Pancreas (tissue), 10 donors: ENCODE data around the gene RPA3. TPM values are rescaled to one million over a fixed set of nuclear protein-coding genes. Genes with fewer than 3 reads are reported as not detected.

Experiments
- ATAC-seq, 4 donors: fragments of 200-7000 bp; cut with Tn5 transposase; one replicate each; pipeline versions ENCODE4 v1.8.0 to v1.9.1; 2020; ENCODE audit warnings: mild to moderate bottlenecking in 4 of 4, moderate library complexity in 4 of 4
- DNase-seq, 6 donors: peaks; one replicate each; pipeline ENCODE4 v3.0.0-alpha.2; 2020
- FAIRE-seq: peaks from 2 replicates; lab custom pipeline; 2012; peaks lifted over from hg19 to GRCh38; lab: Jason Lieb, UNC
- H3K27ac ChIP-seq, 4 donors: fragments of 200-600 bp; sonication (generic); 1 replicate in 3 of 4; 2 replicates in 1 of 4; pipeline versions ENCODE4 v1.5.0 to v1.8.0; 2020
- H3K27me3 ChIP-seq, 4 donors: fragments of 200-600 bp; one replicate each; pipeline ENCODE4 v1.8.0; 2021
- H3K36me3 ChIP-seq, 3 donors: fragments of 200-600 bp; sonication (generic) in 1 of 3; one replicate each; pipeline versions ENCODE4 v1.5.0 to v1.8.0; 2020 to 2021
- H3K4me1 ChIP-seq, 3 donors: fragments of 200-600 bp; one replicate each; pipeline ENCODE4 v1.8.0; 2021
- H3K4me3 ChIP-seq, 4 donors: fragments of 200-600 bp; sonication (generic) in 2 of 4; one replicate each; pipeline versions ENCODE4 v1.5.0 to v1.8.0; 2020 to 2021
- H3K9me3 ChIP-seq, 4 donors: fragments of 200-600 bp; one replicate each; pipeline ENCODE4 v1.8.0; 2021
- CTCF ChIP-seq, 4 donors: fragments of 200-600 bp; sonication (generic) in 3 of 4; IDR thresholded peaks; one replicate each; pipeline versions ENCODE4 v1.5.0 to v1.8.0; 2021; ENCODE audit warnings: antibody characterized with exemption in 4 of 4
- WGBS, 2 donors: extraction: QIAGEN DNeasy Blood & Tissue Kit; methylation state at CpG; one replicate each; pipeline ENCODE4 v1.1.7; 2013; 5-methylcytosine and 5-hydroxymethylcytosine counted together
- intact Hi-C, 3 donors: fragments of 100-400 bp; cut with DNase I; formaldehyde crosslinking; loops; one replicate each; pipeline versions ENCODE4 v1.11.1 to v1.14.2; 2022
- polyA plus RNA-seq, 2 donors: library from polyadenylated mRNA; stranded (reverse); fragments of 200-250 nt; gene quantifications; one replicate each; pipeline ENCODE4 v1.2.3, GENCODE V29; 2013
- total RNA-seq, 6 donors: library from RNA; stranded (reverse); fragmentation: NEBNext Ultra II Directional in 4 of 6; extraction: Animal tissue kit (Norgen Biotek cat#: 25700) in 4 of 6; gene quantifications; one replicate each; pipeline versions ENCODE4 v1.2.1 to v1.2.4, GENCODE V29; 2021 to 2023
- donor health status: healthy with polysubstance abuse.
- donor health status: DM: no; HTN: no; CAD: no; lungs with moderate emphysema.
- donor health status: DM: no; HTN: no; CAD: no.
- donor health status: control.
- donor health status: control.
- donor health status: Bipolar disorder and iron deficiency.
- donor health status: DM: yes; HTN: yes; CAD: no.
- donor health status: DM: no; HTN: no; CAD: no.
- donor health status: DM: no; HTN: no; CAD: no.
- donor health status: DM: yes; HTN: yes; CAD: no.

RPA3 gene
- total and polyA plus RNA-seq, 8 donors = 5.2 to 16.0 (median 10.0) TPM

GRCh38 chr7:7761974-7762779, 43.8 kb upstream of the RPA3 start:
- Histone ChIP-seq H3K27ac (peak overlapping the region in 2 of 4 donors; percentile 1 to 17), H3K4me3 (peak overlapping the region in 1 of 4 donors; percentile 26), H3K4me1 (peaks cover 11 to 21% (median 12%) of the 10 kb centered on the region in 3 donors), H3K27me3 (no peaks in the 10 kb centered on the region), H3K36me3 (no peaks in the 10 kb centered on the region), H3K9me3 (no peaks in the 10 kb centered on the region)
- 40 to 42% methylated on average over 9 of the region's 9 CpGs for WGBS, 2 donors
- peak; percentile 65 for FAIRE-seq
- TF ChIP-seq CTCF (IDR thresholded peaks at IDR 0.05) = no peak
- intact Hi-C loops = loop anchor here in 1 of 3 donors (10.0 kb wide), 1 partner anchor 77 kb away; no protein-coding TSS in a partner anchor
- ATAC-seq = peak in 3 of 4 donors; percentile 52 to 75 (median 73)
- DNase-seq = no peak

GRCh38 chr7:7761340-7761973, 43.0 kb upstream of the RPA3 start:
- H3K27me3 ChIP-seq = no peaks in the 10 kb centered on the region
- H3K4me3 ChIP-seq = peak overlapping the region in 1 of 4 donors; percentile 26
- peak; percentile 64 for FAIRE-seq
- ATAC-seq = peak in 3 of 4 donors; percentile 57 to 69 (median 67)
- intact Hi-C loops = loop anchor here in 1 of 3 donors (10.0 kb wide), 1 partner anchor 77 kb away; no protein-coding TSS in a partner anchor
- DNase-seq = no peak
- no peaks in the 10 kb centered on the region for H3K9me3 ChIP-seq
- 55 to 65% methylated on average over 5 of the region's 5 CpGs for WGBS, 2 donors
- no peaks in the 10 kb centered on the region for H3K36me3 ChIP-seq
- H3K27ac ChIP-seq = peak overlapping the region in 1 of 4 donors; percentile 17
- TF ChIP-seq CTCF (IDR thresholded peaks at IDR 0.05) = no peak
- H3K4me1 ChIP-seq = peaks cover 11 to 21% (median 12%) of the 10 kb centered on the region in 3 donors

GRCh38 chr7:7757576-7757975, 39.2 kb upstream of the RPA3 start:
- 74 to 83% methylated on average over 4 of the region's 4 CpGs for WGBS, 2 donors
- H3K27ac ChIP-seq = no peak overlapping the region
- no peak for TF ChIP-seq CTCF (IDR thresholded peaks at IDR 0.05)

GRCh38 chr7:7756577-7756976, 38.2 kb upstream of the RPA3 start:
- TF ChIP-seq CTCF (IDR thresholded peaks at IDR 0.05) = no peak
- H3K36me3 ChIP-seq = no peaks in the 10 kb centered on the region
- no peaks in the 10 kb centered on the region for H3K9me3 ChIP-seq
- no peak for ATAC-seq
- intact Hi-C loops = no loop called here
- H3K27ac ChIP-seq = no peak overlapping the region
- DNase-seq = no peak
- H3K4me1 ChIP-seq = peaks cover 0 to 9% (median 3%) of the 10 kb centered on the region in 3 donors
- no peak overlapping the region for H3K4me3 ChIP-seq
- no peak for FAIRE-seq
- WGBS, 2 donors = 92 to 97% methylated on average over 3 of the region's 3 CpGs
- H3K27me3 ChIP-seq = no peaks in the 10 kb centered on the region

More at GRCh38 chr7:7757576-7757975, 39.2 kb upstream of the RPA3 start:
- peaks cover 0 to 3% (median 0%) of the 10 kb centered on the region in 3 donors for H3K4me1 ChIP-seq
- no peaks in the 10 kb centered on the region for H3K9me3 ChIP-seq
- ATAC-seq = no peak
- intact Hi-C loops = no loop called here
- no peak for FAIRE-seq
- H3K36me3 ChIP-seq = no peaks in the 10 kb centered on the region
- H3K4me3 ChIP-seq = no peak overlapping the region
- no peak for DNase-seq
- H3K27me3 ChIP-seq = no peaks in the 10 kb centered on the region
